ENCODE results near the gene WNT9B. TPM values are rescaled to one million over a fixed set of nuclear protein-coding genes. Genes with fewer than 3 reads are reported as not detected.

WNT9B gene
- total RNA-seq, 1 donor from 2014 or later: not detected

DNA sequence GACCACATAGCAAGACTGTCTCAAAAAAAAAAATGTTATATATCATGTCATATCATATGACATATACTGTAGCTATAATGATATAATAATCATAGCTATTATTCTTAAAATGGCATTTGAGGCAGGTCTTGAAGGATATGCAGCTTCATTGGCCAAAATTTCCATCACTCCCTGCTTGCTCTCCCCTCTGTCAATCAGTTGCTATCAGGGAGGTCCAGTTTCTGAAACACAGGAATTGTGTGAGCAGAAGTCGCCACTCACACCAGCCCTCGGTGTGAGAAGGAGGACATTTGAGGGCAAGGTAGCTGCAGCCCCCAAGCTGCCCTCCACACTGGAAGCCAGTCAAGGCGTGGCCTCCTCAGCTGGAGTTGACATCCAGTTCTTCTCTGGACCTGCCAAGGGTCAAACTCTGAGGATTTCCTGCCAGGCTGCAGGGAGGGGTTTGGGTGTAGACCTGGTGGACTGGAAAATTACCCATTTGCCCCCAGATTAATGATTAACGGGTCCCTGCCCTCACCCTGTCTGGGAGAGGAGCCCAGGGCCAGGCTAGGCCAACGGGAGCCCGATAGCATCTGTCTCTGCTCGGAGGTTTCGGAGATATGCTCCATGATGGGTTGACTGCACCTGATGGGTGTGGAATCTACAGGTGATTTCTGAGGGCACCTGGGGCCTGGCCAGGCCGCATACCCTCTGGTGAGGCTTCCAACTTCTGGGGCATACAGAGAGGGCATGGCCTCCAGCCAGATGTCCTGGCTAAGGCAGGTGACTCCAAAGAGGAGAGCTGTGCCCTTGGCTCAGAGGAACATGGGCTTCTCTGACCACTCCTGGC, 18.8 kb downstream of the WNT9B start:
- Mint-ChIP-seq H3K9me3 (no peaks in the 10 kb centered on the region), H3K27me3 (ENCODE audit: insufficient read depth) (peaks cover 6% of the 10 kb centered on the region), H3K27ac (no peak overlapping the region), H3K4me1 (ENCODE audit: low read depth) (no peaks in the 10 kb centered on the region), H3K4me3 (no peak overlapping the region), H3K36me3 (ENCODE audit: low read depth) (no peaks in the 10 kb centered on the region)
- intact Hi-C loops (cut with micrococcal nuclease): no loop called here
- no peak for DNase-seq (ENCODE audit: low spot score)

- Mint-ChIP-seq H3K9me3 (no peaks in the 10 kb centered on the region), H3K27ac (no peak overlapping the region), H3K36me3 (ENCODE audit: low read depth) (no peaks in the 10 kb centered on the region), H3K4me3 (no peak overlapping the region), H3K27me3 (ENCODE audit: insufficient read depth) (peaks cover 6% of the 10 kb centered on the region), H3K4me1 (ENCODE audit: low read depth) (no peaks in the 10 kb centered on the region)
- DNase-seq (ENCODE audit: low spot score): no peak
- intact Hi-C loops (cut with micrococcal nuclease): no loop called here
Measured at GRCh38 chr17:46872421-46872820, 21.0 kb downstream of the WNT9B start.

GRCh38 chr17:46873941-46874645, 22.7 kb downstream of the WNT9B start:
- Mint-ChIP-seq H3K27ac (no peak overlapping the region), H3K4me1 (ENCODE audit: low read depth) (no peaks in the 10 kb centered on the region), H3K27me3 (ENCODE audit: insufficient read depth) (no peaks in the 10 kb centered on the region), H3K36me3 (ENCODE audit: low read depth) (no peaks in the 10 kb centered on the region), H3K9me3 (no peaks in the 10 kb centered on the region), H3K4me3 (no peak overlapping the region)
- intact Hi-C loops (cut with micrococcal nuclease): no loop called here
- no peak for DNase-seq (ENCODE audit: low spot score)

DNA sequence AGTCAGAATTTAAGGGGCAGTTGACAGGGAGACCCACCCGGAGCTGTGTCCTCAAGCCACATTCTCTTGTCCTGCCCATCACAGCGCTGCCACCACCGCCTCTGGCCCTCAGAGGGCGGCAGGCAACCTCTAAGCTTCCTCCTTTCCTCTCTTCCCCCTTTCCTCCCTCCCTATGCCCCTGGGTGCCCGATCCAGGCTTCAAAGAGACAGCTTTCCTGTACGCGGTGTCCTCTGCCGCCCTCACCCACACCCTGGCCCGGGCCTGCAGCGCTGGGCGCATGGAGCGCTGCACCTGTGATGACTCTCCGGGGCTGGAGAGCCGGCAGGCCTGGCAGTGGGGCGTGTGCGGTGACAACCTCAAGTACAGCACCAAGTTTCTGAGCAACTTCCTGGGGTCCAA, 23.5 kb downstream of the WNT9B start:
- Mint-ChIP-seq H3K4me1 (ENCODE audit: low read depth) (no peaks in the 10 kb centered on the region), H3K9me3 (no peaks in the 10 kb centered on the region), H3K27ac (no peak overlapping the region), H3K27me3 (ENCODE audit: insufficient read depth) (no peaks in the 10 kb centered on the region), H3K4me3 (no peak overlapping the region), H3K36me3 (ENCODE audit: low read depth) (no peaks in the 10 kb centered on the region)
- no peak for DNase-seq (ENCODE audit: low spot score)
- intact Hi-C loops (cut with micrococcal nuclease): no loop called here

- no peaks in the 10 kb centered on the region for H3K36me3 Mint-ChIP-seq (ENCODE audit: low read depth)
- H3K4me1 Mint-ChIP-seq (ENCODE audit: low read depth): no peaks in the 10 kb centered on the region
- no peak overlapping the region for H3K4me3 Mint-ChIP-seq
- H3K27me3 Mint-ChIP-seq (ENCODE audit: insufficient read depth): no peaks in the 10 kb centered on the region
- intact Hi-C loops (cut with micrococcal nuclease): no loop called here
- no peak overlapping the region for H3K27ac Mint-ChIP-seq
- no peaks in the 10 kb centered on the region for H3K9me3 Mint-ChIP-seq
- DNase-seq (ENCODE audit: low spot score): no peak
Measured at GRCh38 chr17:46875849-46876352, 24.5 kb downstream of the WNT9B start.

GRCh38 chr17:46876353-46876887, 25.0 kb downstream of the WNT9B start:
- no peaks in the 10 kb centered on the region for H3K9me3 Mint-ChIP-seq
- H3K4me3 Mint-ChIP-seq: no peak overlapping the region
- no peaks in the 10 kb centered on the region for H3K27me3 Mint-ChIP-seq (ENCODE audit: insufficient read depth)
- intact Hi-C loops (cut with micrococcal nuclease): no loop called here
- H3K4me1 Mint-ChIP-seq (ENCODE audit: low read depth): no peaks in the 10 kb centered on the region
- no peak overlapping the region for H3K27ac Mint-ChIP-seq
- no peaks in the 10 kb centered on the region for H3K36me3 Mint-ChIP-seq (ENCODE audit: low read depth)
- no peak for DNase-seq (ENCODE audit: low spot score)

GRCh38 chr17:46876926-46877325, 25.5 kb downstream of the WNT9B start:
- Mint-ChIP-seq H3K4me1 (ENCODE audit: low read depth) (no peaks in the 10 kb centered on the region), H3K36me3 (ENCODE audit: low read depth) (no peaks in the 10 kb centered on the region), H3K27ac (no peak overlapping the region), H3K27me3 (ENCODE audit: insufficient read depth) (no peaks in the 10 kb centered on the region), H3K4me3 (no peak overlapping the region), H3K9me3 (no peaks in the 10 kb centered on the region)
- no peak for DNase-seq (ENCODE audit: low spot score)
- intact Hi-C loops (cut with micrococcal nuclease): no loop called here

DNA sequence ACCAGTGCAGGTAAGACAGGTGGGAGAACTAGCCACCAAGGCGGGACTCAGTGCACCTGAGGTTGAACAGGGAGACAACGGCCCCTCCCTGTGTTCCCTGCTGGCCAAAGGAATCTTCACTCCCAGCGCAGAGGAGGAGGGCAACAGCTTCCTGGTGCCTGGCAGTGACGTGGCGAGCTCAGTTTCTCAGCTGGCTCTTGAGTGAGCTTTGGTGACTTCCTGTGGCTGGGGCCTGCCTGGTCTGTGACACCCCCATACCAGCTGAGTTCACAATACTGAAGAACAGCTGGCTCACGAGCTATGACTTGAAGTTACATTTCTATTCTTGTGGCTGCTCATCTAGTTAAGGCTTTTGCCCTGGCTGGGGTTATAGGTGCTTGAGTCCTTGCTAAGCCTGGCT, 26.1 kb downstream of the WNT9B start:
- Mint-ChIP-seq H3K4me3 (no peak overlapping the region), H3K27me3 (ENCODE audit: insufficient read depth) (no peaks in the 10 kb centered on the region), H3K4me1 (ENCODE audit: low read depth) (no peaks in the 10 kb centered on the region), H3K36me3 (ENCODE audit: low read depth) (no peaks in the 10 kb centered on the region), H3K9me3 (no peaks in the 10 kb centered on the region), H3K27ac (no peak overlapping the region)
- DNase-seq (ENCODE audit: low spot score): no peak
- intact Hi-C loops (cut with micrococcal nuclease): no loop called here

DNA sequence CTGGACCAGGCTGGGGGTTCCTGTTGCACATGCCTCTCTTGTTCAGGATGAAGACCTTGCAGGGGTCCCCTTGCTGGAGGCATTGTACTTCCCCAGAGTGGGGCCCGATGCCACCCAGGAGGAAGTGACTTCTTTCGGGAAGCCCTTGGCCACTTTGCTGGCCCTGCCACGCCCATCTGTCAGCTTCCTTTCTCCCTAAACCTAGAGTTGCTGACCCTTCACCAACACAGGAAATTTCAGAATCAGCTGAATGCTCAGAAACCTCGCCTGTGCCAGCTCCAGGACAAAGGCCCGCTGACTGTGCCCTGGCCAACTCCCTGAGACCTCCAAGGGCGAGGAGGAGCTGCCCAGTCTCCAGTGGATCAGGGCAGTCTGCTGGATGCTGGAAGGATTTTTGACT, 26.7 kb downstream of the WNT9B start:
- no peaks in the 10 kb centered on the region for H3K36me3 Mint-ChIP-seq (ENCODE audit: low read depth)
- H3K27ac Mint-ChIP-seq: no peak overlapping the region
- intact Hi-C loops (cut with micrococcal nuclease): no loop called here
- H3K4me1 Mint-ChIP-seq (ENCODE audit: low read depth): no peaks in the 10 kb centered on the region
- H3K4me3 Mint-ChIP-seq: no peak overlapping the region
- no peak for DNase-seq (ENCODE audit: low spot score)
- H3K9me3 Mint-ChIP-seq: no peaks in the 10 kb centered on the region
- H3K27me3 Mint-ChIP-seq (ENCODE audit: insufficient read depth): no peaks in the 10 kb centered on the region

DNA sequence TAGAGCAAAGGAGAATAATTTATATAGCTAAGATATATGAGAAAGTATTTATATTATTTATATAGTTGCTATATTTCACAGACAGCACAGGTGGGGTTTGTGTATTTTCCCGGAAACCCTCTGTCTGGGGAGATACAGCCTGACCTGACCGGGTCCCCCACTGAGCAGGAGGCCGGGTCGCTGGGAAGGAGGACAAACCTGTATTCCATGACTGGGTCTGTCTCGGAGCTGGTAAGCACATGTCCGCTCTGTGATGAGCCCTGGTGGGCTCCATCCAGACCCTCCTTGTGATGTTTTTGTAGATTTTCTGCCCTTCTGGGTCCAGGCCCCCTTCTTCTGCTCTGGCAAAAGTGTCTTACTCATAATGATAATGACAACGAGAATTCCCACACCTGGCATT, 27.7 kb downstream of the WNT9B start:
- intact Hi-C loops (cut with micrococcal nuclease): no loop called here
- H3K4me3 Mint-ChIP-seq: no peak overlapping the region
- DNase-seq (ENCODE audit: low spot score): no peak
- no peaks in the 10 kb centered on the region for H3K4me1 Mint-ChIP-seq (ENCODE audit: low read depth)
- no peaks in the 10 kb centered on the region for H3K9me3 Mint-ChIP-seq
- no peaks in the 10 kb centered on the region for H3K27me3 Mint-ChIP-seq (ENCODE audit: insufficient read depth)
- no peaks in the 10 kb centered on the region for H3K36me3 Mint-ChIP-seq (ENCODE audit: low read depth)
- H3K27ac Mint-ChIP-seq: no peak overlapping the region

GRCh38 chr17:46881015-46881414, 29.6 kb downstream of the WNT9B start:
- Mint-ChIP-seq H3K27me3 (ENCODE audit: insufficient read depth) (no peaks in the 10 kb centered on the region), H3K36me3 (ENCODE audit: low read depth) (no peaks in the 10 kb centered on the region), H3K27ac (no peak overlapping the region), H3K4me3 (no peak overlapping the region), H3K9me3 (no peaks in the 10 kb centered on the region), H3K4me1 (ENCODE audit: low read depth) (no peaks in the 10 kb centered on the region)
- DNase-seq (ENCODE audit: low spot score): no peak
- intact Hi-C loops (cut with micrococcal nuclease): no loop called here

- DNase-seq (ENCODE audit: low spot score): no peak
- no peaks in the 10 kb centered on the region for H3K9me3 Mint-ChIP-seq
- H3K27ac Mint-ChIP-seq: no peak overlapping the region
- no peak overlapping the region for H3K4me3 Mint-ChIP-seq
- no peaks in the 10 kb centered on the region for H3K36me3 Mint-ChIP-seq (ENCODE audit: low read depth)
- no peaks in the 10 kb centered on the region for H3K27me3 Mint-ChIP-seq (ENCODE audit: insufficient read depth)
- intact Hi-C loops (cut with micrococcal nuclease): no loop called here
- H3K4me1 Mint-ChIP-seq (ENCODE audit: low read depth): no peaks in the 10 kb centered on the region
Measured at GRCh38 chr17:46882666-46883065, 31.3 kb downstream of the WNT9B start.

- peaks cover under 1% of the 10 kb centered on the region for H3K27me3 Mint-ChIP-seq (ENCODE audit: insufficient read depth)
- DNase-seq (ENCODE audit: low spot score): no peak
- H3K36me3 Mint-ChIP-seq (ENCODE audit: low read depth): no peaks in the 10 kb centered on the region
- H3K9me3 Mint-ChIP-seq: no peaks in the 10 kb centered on the region
- H3K4me1 Mint-ChIP-seq (ENCODE audit: low read depth): no peaks in the 10 kb centered on the region
- H3K4me3 Mint-ChIP-seq: no peak overlapping the region
- intact Hi-C loops (cut with micrococcal nuclease): no loop called here
- no peak overlapping the region for H3K27ac Mint-ChIP-seq
Measured at GRCh38 chr17:46883871-46884520, 32.6 kb downstream of the WNT9B start.
